HTR-8/SVneo (cell line): ENCODE data around the gene CENPQ.
A peak's percentile ranks its signal among the peaks of the same experiment; 100 is the strongest.

ENCODE experiments used
- DNase-seq: peaks from one replicate; pipeline ENCODE4 v3.0.0; 2011; ENCODE audit warnings: low spot score, mixed read lengths; ENCODE audit not compliant: insufficient read length
- FAIRE-seq: peaks from 2 replicates; lab custom pipeline; 2011; peaks lifted over from hg19 to GRCh38; lab: Jason Lieb, UNC

Gene CENPQ

GRCh38 chr6:49535795-49536194, 72.6 kb downstream of the CENPQ start:
- no peak for DNase-seq
- no peak for FAIRE-seq

GRCh38 chr6:49539102-49539501, 75.9 kb downstream of the CENPQ start:
- peak; percentile 28 for FAIRE-seq

GRCh38 chr6:49540614-49541013, 77.4 kb downstream of the CENPQ start:
- FAIRE-seq = no peak
- DNase-seq = no peak

More at GRCh38 chr6:49539102-49539501, 75.9 kb downstream of the CENPQ start:
- DNase-seq = no peak

DNA sequence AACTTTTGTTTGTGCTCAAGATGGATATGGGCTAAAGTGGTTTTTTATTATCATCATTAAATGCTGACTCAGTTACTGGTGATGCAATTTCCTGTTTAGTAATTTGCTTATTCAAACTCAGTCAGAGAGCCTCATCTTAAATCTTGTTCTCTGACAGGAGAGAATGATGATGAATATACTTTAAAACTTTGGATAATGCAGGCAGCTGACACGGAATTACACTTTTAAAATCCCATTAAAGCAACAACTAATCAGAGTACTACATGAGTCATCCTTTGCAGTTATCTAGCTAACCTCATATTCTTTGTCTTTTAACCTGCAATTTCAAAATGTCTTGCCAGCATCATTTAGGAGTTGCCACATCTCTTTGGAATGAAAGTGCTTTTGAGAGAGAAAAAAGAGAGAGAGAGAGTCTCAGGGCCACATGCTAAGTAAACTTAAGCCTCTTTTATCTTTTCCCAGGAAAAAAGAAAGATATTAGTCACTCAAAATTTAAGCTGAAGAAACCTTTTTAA, 78.1 kb downstream of the CENPQ start:
- DNase-seq (peak; percentile 75), FAIRE-seq (peak; percentile 13)

DNA sequence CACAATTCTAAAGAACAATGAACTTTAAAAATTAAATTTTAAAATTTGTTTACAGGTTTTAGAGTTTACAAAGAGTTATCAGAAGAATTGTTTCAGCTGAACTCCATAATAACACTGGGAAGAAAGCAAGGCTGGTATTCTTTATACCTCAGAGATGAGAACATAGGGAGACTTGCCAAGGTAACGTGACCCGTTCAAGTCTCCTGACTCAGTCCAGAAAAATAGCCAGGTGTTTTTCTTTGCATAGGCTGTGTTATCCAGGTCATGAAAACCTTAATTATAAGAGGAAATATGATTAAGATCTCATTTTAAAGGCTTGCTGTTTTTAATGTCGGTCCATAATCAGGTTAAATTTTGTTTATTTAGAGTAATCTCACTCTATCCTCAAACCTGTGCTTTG, 78.8 kb downstream of the CENPQ start:
- FAIRE-seq (no peak), DNase-seq (no peak)
